Liver (tissue), 9 donors: ENCODE measurements around the gene LAMC2. TPM values are rescaled to one million over a fixed set of nuclear protein-coding genes. Genes with fewer than 3 reads are reported as not detected.

Source experiments
- DNase-seq: peaks from one replicate; pipeline ENCODE4 v3.0.0-alpha.2; 2017; ENCODE audit warnings: low spot score
- H3K27ac ChIP-seq, 2 donors: one replicate each; pipeline ENCODE4 v1.7.0; 2013; ENCODE audit warnings: inconsistent platforms in 2 of 2, low read length in 2 of 2, control low read depth in 1 of 2, low read depth in 1 of 2, mild to moderate bottlenecking in 1 of 2
- H3K27me3 ChIP-seq, 4 donors: one replicate each; pipeline versions ENCODE4 v1.6.1 to v1.7.0; 2013; ENCODE audit warnings: low read length in 3 of 4, inconsistent platforms in 1 of 4, mild to moderate bottlenecking in 1 of 4, moderate library complexity in 1 of 4; ENCODE audit not compliant: control insufficient read depth in 4 of 4, insufficient read depth in 4 of 4
- H3K36me3 ChIP-seq, 4 donors: one replicate each; pipeline versions ENCODE4 v1.6.1 to v1.7.0; 2013; ENCODE audit warnings: low read length in 3 of 4, mild to moderate bottlenecking in 3 of 4, low read depth in 1 of 4, moderate library complexity in 1 of 4; ENCODE audit not compliant: control insufficient read depth in 4 of 4, insufficient read depth in 3 of 4
- H3K4me1 ChIP-seq, 4 donors: one replicate each; pipeline versions ENCODE4 v1.6.1 to v1.7.0; 2013; ENCODE audit warnings: low read length in 3 of 4, mild to moderate bottlenecking in 3 of 4, moderate library complexity in 1 of 4; ENCODE audit not compliant: control insufficient read depth in 4 of 4, insufficient read depth in 4 of 4
- H3K4me3 ChIP-seq, 3 donors: one replicate each; pipeline versions ENCODE4 v1.6.1 to v1.7.0; 2013; ENCODE audit warnings: low read length in 3 of 3, control low read depth in 1 of 3, low read depth in 1 of 3, mild to moderate bottlenecking in 1 of 3
- H3K9ac ChIP-seq, 2 donors: one replicate each; pipeline ENCODE4 v1.7.0; 2013; ENCODE audit warnings: low read length in 2 of 2, mild to moderate bottlenecking in 2 of 2, moderate library complexity in 2 of 2, control low read depth in 1 of 2, low read depth in 1 of 2
- H3K9me3 ChIP-seq, 4 donors: one replicate each; pipeline versions ENCODE4 v1.6.1 to v1.7.0; 2013; ENCODE audit warnings: low read length in 3 of 4; ENCODE audit not compliant: control insufficient read depth in 4 of 4
- ATF3 ChIP-seq: IDR thresholded peaks from 2 replicates; pipeline ENCODE4 v1.6.1; 2016; ENCODE audit warnings: antibody characterized with exemption
- EGR1 ChIP-seq, 2 donors: IDR thresholded peaks; 2 replicates each; pipeline ENCODE4 v1.6.1; 2016 to 2018; ENCODE audit warnings: antibody characterized with exemption in 2 of 2, low read depth in 2 of 2
- FOXA1 ChIP-seq: IDR thresholded peaks from 2 replicates; pipeline ENCODE4 v1.6.1; 2016; ENCODE audit warnings: antibody characterized with exemption
- FOXA2 ChIP-seq: IDR thresholded peaks from 2 replicates; pipeline ENCODE4 v1.6.1; 2016; ENCODE audit warnings: antibody characterized with exemption
- GABPA ChIP-seq, 2 donors: IDR thresholded peaks in 1 of 2; conservative IDR thresholded peaks in 1 of 2; 2 replicates each; pipeline ENCODE4 v1.6.1; 2016; ENCODE audit warnings: antibody characterized with exemption in 2 of 2, mild to moderate bottlenecking in 1 of 2, moderate library complexity in 1 of 2
- HNF4A ChIP-seq, 2 donors: conservative IDR thresholded peaks; 2 replicates each; pipeline ENCODE4 v1.6.1; 2016; ENCODE audit warnings: antibody characterized with exemption in 2 of 2, mild to moderate bottlenecking in 2 of 2
- HNF4G ChIP-seq: IDR thresholded peaks from 2 replicates; pipeline ENCODE4 v1.6.1; 2016; ENCODE audit warnings: antibody characterized with exemption
- JUND ChIP-seq, 2 donors: IDR thresholded peaks; 2 replicates each; pipeline ENCODE4 v1.6.1; 2016; ENCODE audit warnings: antibody characterized with exemption in 2 of 2
- NR2F2 ChIP-seq: IDR thresholded peaks from 2 replicates; pipeline ENCODE4 v1.6.1; 2016; ENCODE audit warnings: antibody characterized with exemption
- RAD21 ChIP-seq, 2 donors: IDR thresholded peaks; 2 replicates each; pipeline ENCODE4 v1.6.1; 2016; ENCODE audit warnings: antibody characterized with exemption in 2 of 2, mild to moderate bottlenecking in 2 of 2
- REST ChIP-seq: IDR thresholded peaks from 2 replicates; pipeline ENCODE4 v1.6.1; 2016; ENCODE audit warnings: antibody characterized with exemption, mild to moderate bottlenecking
- SP1 ChIP-seq: IDR thresholded peaks from 2 replicates; pipeline ENCODE4 v1.6.1; 2018; ENCODE audit warnings: antibody characterized with exemption, mild to moderate bottlenecking
- TAF1 ChIP-seq: conservative IDR thresholded peaks from 2 replicates; pipeline ENCODE4 v1.6.1; 2016; ENCODE audit warnings: antibody characterized with exemption, mild to moderate bottlenecking
- YY1 ChIP-seq: IDR thresholded peaks from 2 replicates; pipeline ENCODE4 v1.6.1; 2016; ENCODE audit warnings: antibody characterized with exemption, mild to moderate bottlenecking
- ZBTB33 ChIP-seq: IDR thresholded peaks from 2 replicates; pipeline ENCODE4 v1.6.1; 2016; ENCODE audit warnings: antibody characterized with exemption
- WGBS: extraction: QIAGEN DNeasy Blood & Tissue Kit; methylation state at CpG from one replicate; pipeline ENCODE4 v1.1.7; 2013; 5-methylcytosine and 5-hydroxymethylcytosine counted together
- polyA plus RNA-seq, 2 donors: library from polyadenylated mRNA; stranded (reverse) in 1 of 2; unstranded in 1 of 2; fragments of 200-250 nt in 1 of 2; fragments of >200 nt in 1 of 2; fragmentation: Nextera tagmentation in 1 of 2; extraction: Ambion mirVana in 1 of 2; gene quantifications; one replicate each; pipeline versions ENCODE4 v1.2.1 to v1.2.3, GENCODE V29; 2013 to 2015
- total RNA-seq, 2 donors: library from RNA; depleted of rRNA; stranded (reverse); fragments of >200 nt; gene quantifications; one replicate each; pipeline ENCODE4 v1.2.3, GENCODE V29; 2014
- TF ChIP-seq, protein P1 (sequence below): IDR thresholded peaks from 2 replicates; pipeline ENCODE4 v1.6.1; 2016; ENCODE audit warnings: antibody characterized with exemption
- donor health status: healthy.
- donor health status: healthy.
- donor health status: healthy.
- donor health status: healthy.
- donor health status: healthy.

The LAMC2 gene
- total and polyA plus RNA-seq, 4 donors, result 0.05 to 0.42 (median 0.16) TPM

- peaks cover 0 to 7% (median 0%) of the 10 kb centered on the region in 4 donors for H3K9me3 ChIP-seq
- H3K9ac ChIP-seq, result no peak overlapping the region
- H3K4me1 ChIP-seq, result no peaks in the 10 kb centered on the region
- TF ChIP-seq FOXA2 (no peak), ATF3 (no peak), NR2F2 (no peak), REST (no peak), HNF4A (conservative IDR thresholded peaks at IDR 0.05) (no peak), JUND (IDR thresholded peaks at IDR 0.05) (no peak), RAD21 (IDR thresholded peaks at IDR 0.05) (no peak), ZBTB33 (no peak), TAF1 (no peak), FOXA1 (no peak), GABPA (IDR thresholded peaks at IDR 0.05 in 1 of 2, conservative IDR thresholded peaks at IDR 0.05 in 1 of 2) (no peak), HNF4G (no peak), YY1 (no peak), EGR1 (IDR thresholded peaks at IDR 0.05; ENCODE audit: low read depth in 2 of 2) (no peak), SP1 (no peak)
- TF ChIP-seq, protein P1, sequence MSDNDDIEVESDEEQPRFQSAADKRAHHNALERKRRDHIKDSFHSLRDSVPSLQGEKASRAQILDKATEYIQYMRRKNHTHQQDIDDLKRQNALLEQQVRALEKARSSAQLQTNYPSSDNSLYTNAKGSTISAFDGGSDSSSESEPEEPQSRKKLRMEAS, result no peak
- H3K27ac ChIP-seq, result no peak overlapping the region
- DNase-seq, result no peak
- H3K27me3 ChIP-seq, result peaks cover 0 to 3% (median 0%) of the 10 kb centered on the region in 4 donors
- WGBS, result 92% methylated on average over 12 of the region's 12 CpGs
- H3K36me3 ChIP-seq, result no peaks in the 10 kb centered on the region
- H3K4me3 ChIP-seq, result no peak overlapping the region
These were observed 65.3 kb downstream of the LAMC2 start for GRCh38 chr1:183251101-183251958.

DNA sequence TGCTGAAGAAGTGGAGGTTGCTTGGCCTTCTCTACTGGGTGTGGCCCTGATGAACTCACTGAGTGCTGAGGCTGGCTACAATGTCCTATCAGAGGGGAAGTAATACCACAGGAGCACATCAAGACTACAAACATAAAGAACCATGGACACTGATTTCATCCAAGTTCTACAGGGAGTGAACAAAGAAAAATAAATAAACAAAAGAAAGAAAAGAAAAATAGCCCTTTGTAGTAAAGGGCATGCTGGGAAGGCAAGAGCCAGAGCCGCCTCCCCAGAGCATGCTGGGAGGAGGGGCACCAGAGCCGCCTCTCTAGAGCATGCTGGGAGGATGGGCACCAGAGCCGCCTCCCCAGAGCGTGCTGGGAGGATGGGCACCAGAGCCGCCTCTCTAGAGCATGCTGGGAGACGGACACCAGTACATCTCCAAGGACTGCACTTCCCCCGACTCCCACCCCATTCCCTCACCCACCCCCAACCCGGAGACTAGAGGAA, 65.9 kb downstream of the LAMC2 start:
- H3K27me3 ChIP-seq, result peaks cover 0 to 3% (median 0%) of the 10 kb centered on the region in 4 donors
- no peak overlapping the region for H3K27ac ChIP-seq
- TF ChIP-seq NR2F2 (no peak), FOXA2 (no peak), FOXA1 (no peak)
- TF ChIP-seq, protein P1, result no peak
- no peak for DNase-seq
- WGBS, result 92% methylated on average over 8 of the region's 8 CpGs
- no peaks in the 10 kb centered on the region for H3K4me1 ChIP-seq
- no peak overlapping the region for H3K9ac ChIP-seq
- peaks cover 0 to 7% (median 0%) of the 10 kb centered on the region in 4 donors for H3K9me3 ChIP-seq
- no peak overlapping the region for H3K4me3 ChIP-seq
- no peaks in the 10 kb centered on the region for H3K36me3 ChIP-seq
